Smooth muscle cell (in vitro differentiated cells): ENCODE measurements around the gene CACNG7. TPM values are rescaled to one million over a fixed set of nuclear protein-coding genes. Genes with fewer than 3 reads are reported as not detected.

ENCODE experiments used
- DNase-seq: peaks from one replicate; lab custom pipeline; 2025; ENCODE audit not compliant: unreplicated experiment; lab: John Stamatoyannopoulos, UW
- H2AFZ ChIP-seq: fragments of 200-600 bp; sonication (generic); 2 replicates; pipeline ENCODE4 v1.6.0; 2016; ENCODE audit warnings: antibody characterized with exemption, low read depth, mild to moderate bottlenecking
- H3F3A ChIP-seq: fragments of 200-600 bp; sonication (generic); 2 replicates; pipeline ENCODE4 v1.6.0; 2017; ENCODE audit warnings: antibody characterized with exemption, low read depth
- H3K27ac ChIP-seq: fragments of 200-600 bp; sonication (generic); 2 replicates; pipeline ENCODE4 v1.5.1; 2016; ENCODE audit warnings: low read depth, mild to moderate bottlenecking
- H3K27me3 ChIP-seq: fragments of 200-600 bp; sonication (generic); 2 replicates; pipeline ENCODE4 v1.6.1; 2016; ENCODE audit warnings: low read depth, mild to moderate bottlenecking
- H3K36me3 ChIP-seq: fragments of 200-600 bp; sonication (generic); 2 replicates; pipeline ENCODE4 v1.5.1; 2016; ENCODE audit warnings: low read depth
- H3K4me1 ChIP-seq: fragments of 200-600 bp; sonication (generic); 2 replicates; pipeline ENCODE4 v1.5.1; 2016; ENCODE audit warnings: low read depth
- H3K4me2 ChIP-seq: fragments of 200-600 bp; sonication (generic); 2 replicates; pipeline ENCODE4 v1.6.0; 2016; ENCODE audit warnings: mild to moderate bottlenecking
- H3K4me3 ChIP-seq: fragments of 200-600 bp; sonication (generic); 2 replicates; pipeline ENCODE4 v1.5.1; 2016; ENCODE audit warnings: mild to moderate bottlenecking
- H3K79me2 ChIP-seq: fragments of 200-600 bp; sonication (generic); 2 replicates; pipeline ENCODE4 v1.6.0; 2016; ENCODE audit warnings: low read depth, mild to moderate bottlenecking
- H3K9ac ChIP-seq: fragments of 200-600 bp; sonication (generic); 2 replicates; pipeline ENCODE4 v1.6.0; 2016; ENCODE audit warnings: low read depth
- H3K9me3 ChIP-seq: fragments of 200-600 bp; sonication (generic); replicated peaks from 2 replicates; pipeline ENCODE4 v1.5.1; 2016; ENCODE audit warnings: low read depth
- H4K20me1 ChIP-seq: fragments of 200-600 bp; sonication (generic); 2 replicates; pipeline ENCODE4 v1.6.0; 2016; ENCODE audit warnings: low read depth
- WGBS: methylation state at CpG from one replicate; pipeline ENCODE4 v1.1.7; 2016; ENCODE audit warnings: low lambda C conversion rate; 5-methylcytosine and 5-hydroxymethylcytosine counted together
- polyA plus RNA-seq: library from polyadenylated mRNA; unstranded; fragments of >200 nt; fragmentation: Nextera tagmentation; extraction: Ambion mirVana; gene quantifications from 2 replicates; pipeline ENCODE4 v1.2.1, GENCODE V29; 2016
- total RNA-seq: library from RNA; depleted of rRNA; stranded (reverse); fragments of >200 nt; gene quantifications from 2 replicates; pipeline ENCODE4 v1.2.3, GENCODE V29; 2014
- TF ChIP-seq, protein P1 (sequence below): fragments of 200-600 bp; sonication (generic); IDR thresholded peaks from 2 replicates; pipeline ENCODE4 v1.5.1; 2017; ENCODE audit warnings: borderline replicate concordance, mild to moderate bottlenecking, antibody characterized with exemption; ENCODE audit not compliant: insufficient read depth, poor library complexity, severe bottlenecking

The CACNG7 gene
- total and polyA plus RNA-seq, 2 experiments from 2014 or later, result 1.3 to 6.1 TPM

DNA sequence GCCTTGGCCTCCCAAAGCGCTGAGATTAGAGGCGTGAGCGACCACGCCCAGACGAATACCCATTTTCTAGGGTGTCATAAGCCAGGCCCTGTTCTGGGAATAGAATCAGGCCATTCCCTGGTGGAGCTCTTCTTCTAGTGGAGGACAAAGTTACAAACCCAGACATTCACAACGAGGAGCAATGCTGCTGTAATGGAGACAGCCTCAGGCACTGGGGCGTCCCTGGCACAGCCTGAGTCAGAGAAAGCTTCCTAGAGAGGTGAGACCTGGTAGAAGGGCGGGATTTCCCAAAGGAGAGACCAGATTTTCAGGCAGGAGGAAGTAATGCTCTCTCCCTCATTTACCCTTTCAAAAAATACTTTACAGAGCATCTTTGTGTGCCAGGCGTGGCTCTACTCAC lies 14.4 kb upstream of the CACNG7 start:
- Histone ChIP-seq H3K9ac (no peak overlapping the region), H3K9me3 (no peaks in the 10 kb centered on the region), H3K36me3 (no peaks in the 10 kb centered on the region), H3K27ac (no peak overlapping the region), H3K27me3 (peaks cover 17% of the 10 kb centered on the region), H3K79me2 (no peaks in the 10 kb centered on the region), H3K4me1 (no peaks in the 10 kb centered on the region), H2AFZ (no peak overlapping the region), H4K20me1 (no peaks in the 10 kb centered on the region), H3K4me3 (no peak overlapping the region), H3F3A (no peaks in the 10 kb centered on the region), H3K4me2 (no peak overlapping the region)
- 81% methylated on average over 9 of the region's 9 CpGs for WGBS
- TF ChIP-seq, protein P1, sequence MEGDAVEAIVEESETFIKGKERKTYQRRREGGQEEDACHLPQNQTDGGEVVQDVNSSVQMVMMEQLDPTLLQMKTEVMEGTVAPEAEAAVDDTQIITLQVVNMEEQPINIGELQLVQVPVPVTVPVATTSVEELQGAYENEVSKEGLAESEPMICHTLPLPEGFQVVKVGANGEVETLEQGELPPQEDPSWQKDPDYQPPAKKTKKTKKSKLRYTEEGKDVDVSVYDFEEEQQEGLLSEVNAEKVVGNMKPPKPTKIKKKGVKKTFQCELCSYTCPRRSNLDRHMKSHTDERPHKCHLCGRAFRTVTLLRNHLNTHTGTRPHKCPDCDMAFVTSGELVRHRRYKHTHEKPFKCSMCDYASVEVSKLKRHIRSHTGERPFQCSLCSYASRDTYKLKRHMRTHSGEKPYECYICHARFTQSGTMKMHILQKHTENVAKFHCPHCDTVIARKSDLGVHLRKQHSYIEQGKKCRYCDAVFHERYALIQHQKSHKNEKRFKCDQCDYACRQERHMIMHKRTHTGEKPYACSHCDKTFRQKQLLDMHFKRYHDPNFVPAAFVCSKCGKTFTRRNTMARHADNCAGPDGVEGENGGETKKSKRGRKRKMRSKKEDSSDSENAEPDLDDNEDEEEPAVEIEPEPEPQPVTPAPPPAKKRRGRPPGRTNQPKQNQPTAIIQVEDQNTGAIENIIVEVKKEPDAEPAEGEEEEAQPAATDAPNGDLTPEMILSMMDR, result no peak
- DNase-seq, result no peak

DNA sequence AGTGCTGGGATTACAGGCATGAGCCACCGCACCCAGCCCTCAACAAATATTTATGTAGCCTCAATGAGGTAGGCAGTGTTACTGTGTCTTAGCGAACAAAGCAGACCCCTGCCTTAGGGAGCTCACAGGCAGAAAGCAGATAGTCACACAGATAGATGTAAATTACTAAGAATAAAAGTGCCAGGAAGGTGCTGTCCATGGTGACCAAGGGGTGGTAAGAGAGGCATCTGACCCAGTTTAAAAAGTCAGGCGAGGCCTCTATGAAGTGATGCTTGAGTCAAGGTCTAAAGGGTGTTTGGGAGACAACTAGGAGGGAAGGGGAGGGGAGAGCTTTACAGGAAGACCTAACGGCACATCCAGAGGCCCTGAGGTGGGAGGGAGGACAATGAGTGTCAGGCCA lies 12.4 kb upstream of the CACNG7 start:
- H3K9ac ChIP-seq, result no peak overlapping the region
- TF ChIP-seq, protein P1, result no peak
- H3K79me2 ChIP-seq, result no peaks in the 10 kb centered on the region
- H3F3A ChIP-seq, result no peaks in the 10 kb centered on the region
- no peak overlapping the region for H3K4me3 ChIP-seq
- H3K4me1 ChIP-seq, result no peaks in the 10 kb centered on the region
- no peak overlapping the region for H3K27ac ChIP-seq
- no peaks in the 10 kb centered on the region for H3K36me3 ChIP-seq
- no peak overlapping the region for H3K4me2 ChIP-seq
- no peaks in the 10 kb centered on the region for H4K20me1 ChIP-seq
- peaks cover 17% of the 10 kb centered on the region for H3K27me3 ChIP-seq
- no peaks in the 10 kb centered on the region for H3K9me3 ChIP-seq
- no peak overlapping the region for H2AFZ ChIP-seq
- DNase-seq, result no peak
- 77% methylated on average over 4 of the region's 4 CpGs for WGBS

DNA sequence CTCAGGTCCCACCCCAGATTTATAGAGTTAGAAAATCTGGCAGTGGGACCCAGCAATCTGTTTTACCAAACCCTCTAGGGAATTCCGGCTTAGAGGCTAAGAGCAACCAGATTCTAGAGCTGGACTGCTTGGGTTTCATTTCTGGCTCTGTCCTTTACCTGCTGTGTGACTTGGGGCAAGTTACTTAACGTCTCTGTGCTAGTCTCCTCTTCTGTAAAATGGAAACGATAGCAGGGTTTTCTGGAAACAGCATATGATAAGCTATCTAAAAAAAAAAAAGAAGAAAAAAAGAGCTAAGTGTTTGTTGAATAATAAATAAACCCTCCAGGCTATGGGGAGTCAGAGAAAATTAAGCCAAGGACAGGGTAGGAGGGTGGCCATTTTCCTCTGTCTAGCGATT lies 11.6 kb upstream of the CACNG7 start:
- no peak overlapping the region for H3K27ac ChIP-seq
- H3K4me3 ChIP-seq, result no peak overlapping the region
- H3K9me3 ChIP-seq, result no peaks in the 10 kb centered on the region
- no peaks in the 10 kb centered on the region for H3K36me3 ChIP-seq
- no peak overlapping the region for H3K9ac ChIP-seq
- H3K4me2 ChIP-seq, result no peak overlapping the region
- H2AFZ ChIP-seq, result no peak overlapping the region
- DNase-seq, result no peak
- no peaks in the 10 kb centered on the region for H3F3A ChIP-seq
- WGBS, result 84% methylated on average over 4 of the region's 4 CpGs
- no peaks in the 10 kb centered on the region for H4K20me1 ChIP-seq
- peaks cover 17% of the 10 kb centered on the region for H3K27me3 ChIP-seq
- TF ChIP-seq, protein P1, result no peak
- no peaks in the 10 kb centered on the region for H3K4me1 ChIP-seq
- no peaks in the 10 kb centered on the region for H3K79me2 ChIP-seq

DNA sequence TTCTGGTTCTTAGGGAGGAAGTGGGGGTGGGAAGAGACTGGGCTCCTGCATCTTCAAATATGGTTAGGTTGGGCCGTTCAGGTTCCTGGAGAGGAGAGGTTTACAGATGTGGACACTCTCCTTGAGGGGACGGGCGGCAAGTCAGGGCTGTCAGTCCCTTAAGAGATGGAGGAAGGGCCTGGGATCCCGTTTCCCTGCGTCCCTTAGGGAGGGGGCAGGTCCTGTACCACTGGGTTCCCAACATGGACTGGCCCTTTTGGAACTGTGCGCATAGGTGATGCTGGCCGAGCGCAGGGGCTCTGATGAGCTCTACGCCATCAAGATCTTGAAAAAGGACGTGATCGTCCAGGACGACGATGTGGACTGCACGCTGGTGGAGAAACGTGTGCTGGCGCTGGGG lies 10.9 kb upstream of the CACNG7 start:
- 11% methylated on average over 15 of the region's 16 CpGs for WGBS

More for the DNA sequence above, 10.9 kb upstream of the CACNG7 start:
- H3K36me3 ChIP-seq, result no peaks in the 10 kb centered on the region
- TF ChIP-seq, protein P1, result no peak
- no peaks in the 10 kb centered on the region for H3K79me2 ChIP-seq
- no peak overlapping the region for H3K4me3 ChIP-seq
- no peak overlapping the region for H3K4me2 ChIP-seq
- H3K9ac ChIP-seq, result no peak overlapping the region
- H3K9me3 ChIP-seq, result no peaks in the 10 kb centered on the region
- no peaks in the 10 kb centered on the region for H3K4me1 ChIP-seq
- no peak overlapping the region for H3K27ac ChIP-seq
- DNase-seq, result no peak
- H3K27me3 ChIP-seq, result peaks cover 17% of the 10 kb centered on the region
- H3F3A ChIP-seq, result no peaks in the 10 kb centered on the region
- H4K20me1 ChIP-seq, result no peaks in the 10 kb centered on the region
- H2AFZ ChIP-seq, result no peak overlapping the region
